GM19043 (cell line): ENCODE results near the gene TMC1.
A peak's percentile ranks its signal among the peaks of the same experiment; 100 is the strongest.

ENCODE experiments used
- ATAC-seq: cut with Tn5 transposase; IDR thresholded peaks from one replicate; pipeline ENCODE4 v1.9.1; 2021; ENCODE audit warnings: low read depth; ENCODE audit not compliant: unreplicated experiment

TMC1 gene

GRCh38 chr9:72565535-72565934, 44.1 kb downstream of the TMC1 start:
- no peak for ATAC-seq

- no peak for ATAC-seq
These were observed 52.9 kb downstream of the TMC1 start for GRCh38 chr9:72574156-72574810.

- no peak for ATAC-seq
These were observed 54.3 kb downstream of the TMC1 start for GRCh38 chr9:72575666-72576065.

- no peak for ATAC-seq
These were observed 54.7 kb downstream of the TMC1 start for GRCh38 chr9:72576087-72576486.

GRCh38 chr9:72577212-72577753, 55.9 kb downstream of the TMC1 start:
- no peak for ATAC-seq

GRCh38 chr9:72579190-72579589, 57.8 kb downstream of the TMC1 start:
- no peak for ATAC-seq

- ATAC-seq: no peak
These were observed 58.6 kb downstream of the TMC1 start for GRCh38 chr9:72579880-72580550.

GRCh38 chr9:72581694-72582093, 60.3 kb downstream of the TMC1 start:
- ATAC-seq: no peak

GRCh38 chr9:72583370-72583769, 62.0 kb downstream of the TMC1 start:
- no peak for ATAC-seq

- ATAC-seq: no peak
These were observed 65.2 kb downstream of the TMC1 start for GRCh38 chr9:72586388-72587130.

GRCh38 chr9:72588336-72588735, 66.9 kb downstream of the TMC1 start:
- no peak for ATAC-seq

GRCh38 chr9:72589667-72590521, 68.5 kb downstream of the TMC1 start:
- no peak for ATAC-seq

GRCh38 chr9:72590824-72591223, 69.4 kb downstream of the TMC1 start:
- ATAC-seq: no peak

GRCh38 chr9:72592502-72593403, 71.3 kb downstream of the TMC1 start:
- ATAC-seq: peak; percentile 81

- ATAC-seq: no peak
These were observed 75.2 kb downstream of the TMC1 start for GRCh38 chr9:72596451-72597180.

GRCh38 chr9:72597181-72597517, 75.7 kb downstream of the TMC1 start:
- ATAC-seq: no peak

- no peak for ATAC-seq
These were observed 76.2 kb downstream of the TMC1 start for GRCh38 chr9:72597601-72598000.

- ATAC-seq: no peak
These were observed 77.2 kb downstream of the TMC1 start for GRCh38 chr9:72598639-72599038.
